Aorta (tissue), 5 donors: Measurements from ENCODE around the gene UGT1A3. TPM values are rescaled to one million over a fixed set of nuclear protein-coding genes. Genes with fewer than 3 reads are reported as not detected.

Source experiments
- ATAC-seq: fragments of 200-7000 bp; cut with Tn5 transposase; one replicate; pipeline ENCODE4 v1.9.1; 2022; ENCODE audit warnings: moderate library complexity; ENCODE audit not compliant: low FRiP score
- DNase-seq, 2 donors: peaks; one replicate each; pipeline ENCODE4 v3.0.0-alpha.2; 2020
- H3K27ac ChIP-seq, 2 donors: one replicate each; pipeline ENCODE4 v1.5.1; 2013; ENCODE audit warnings: low read length in 2 of 2, mild to moderate bottlenecking in 2 of 2, moderate library complexity in 2 of 2, control low read depth in 1 of 2, inconsistent platforms in 1 of 2, low read depth in 1 of 2
- H3K27me3 ChIP-seq, 2 donors: one replicate each; pipeline ENCODE4 v1.6.1; 2013; ENCODE audit warnings: control low read depth in 1 of 2, low read length in 1 of 2, mild to moderate bottlenecking in 1 of 2, moderate library complexity in 1 of 2; ENCODE audit not compliant: insufficient read depth in 2 of 2, control insufficient read depth in 1 of 2
- H3K36me3 ChIP-seq, 2 donors: one replicate each; pipeline ENCODE4 v1.6.1; 2013; ENCODE audit warnings: control low read depth in 1 of 2, low read length in 1 of 2, mild to moderate bottlenecking in 1 of 2; ENCODE audit not compliant: insufficient read depth in 2 of 2, control insufficient read depth in 1 of 2
- H3K4me1 ChIP-seq, 2 donors: one replicate each; pipeline ENCODE4 v1.6.1; 2013; ENCODE audit warnings: low read length in 2 of 2, control low read depth in 1 of 2, mild to moderate bottlenecking in 1 of 2, moderate library complexity in 1 of 2; ENCODE audit not compliant: insufficient read depth in 2 of 2, control insufficient read depth in 1 of 2
- H3K4me3 ChIP-seq, 2 donors: one replicate each; pipeline ENCODE4 v1.5.1; 2013; ENCODE audit warnings: low read length in 2 of 2, control low read depth in 1 of 2, mild to moderate bottlenecking in 1 of 2
- H3K9me3 ChIP-seq: one replicate; pipeline ENCODE4 v1.6.1; 2013; ENCODE audit warnings: mild to moderate bottlenecking, low read length; ENCODE audit not compliant: control insufficient read depth
- WGBS, 2 donors: extraction: QIAGEN DNeasy Blood & Tissue Kit; methylation state at CpG; one replicate each; pipeline ENCODE4 v1.1.7; 2013; 5-methylcytosine and 5-hydroxymethylcytosine counted together
- intact Hi-C, 2 donors: fragments of 100-400 bp; cut with DNase I; formaldehyde crosslinking; loops; one replicate each; pipeline versions ENCODE4 v1.14.2 to v1.15.0; 2022
- polyA plus RNA-seq, 2 donors: library from polyadenylated mRNA; stranded (reverse); fragments of 200-250 nt; gene quantifications; one replicate each; pipeline ENCODE4 v1.2.3, GENCODE V29; 2013
- total RNA-seq, 2 donors: library from RNA; stranded (reverse); fragmentation: NEBNext Ultra II Directional; extraction: Animal tissue kit (Norgen Biotek cat#: 25700); gene quantifications; one replicate each; pipeline ENCODE4 v1.2.1, GENCODE V29; 2021
- donor health status: healthy with polysubstance abuse.
- donor health status: Bipolar disorder and iron deficiency.
- donor health status: DM: no; HTN: no; CAD: no.
- donor health status: DM: no; HTN: no; CAD: no.
- donor health status: DM: yes; HTN: yes; CAD: no.

Gene UGT1A3
- total and polyA plus RNA-seq, 4 donors = not detected

- Histone ChIP-seq H3K4me3 (no peak overlapping the region), H3K27ac (no peak overlapping the region), H3K27me3 (no peaks in the 10 kb centered on the region), H3K36me3 (no peaks in the 10 kb centered on the region), H3K4me1 (no peaks in the 10 kb centered on the region), H3K9me3 (no peaks in the 10 kb centered on the region)
- no peak for ATAC-seq
- WGBS, 2 donors = 75 to 79% methylated on average over 17 of the region's 17 CpGs
- intact Hi-C loops = no loop called here
- DNase-seq = peak in 1 of 2 donors; percentile 33
Measured at GRCh38 chr2:233794128-233794658, 65.4 kb downstream of the UGT1A3 start.

GRCh38 chr2:233795735-233796171 is 66.9 kb downstream of the UGT1A3 start:
- Histone ChIP-seq H3K9me3 (no peaks in the 10 kb centered on the region), H3K36me3 (no peaks in the 10 kb centered on the region), H3K4me1 (no peaks in the 10 kb centered on the region), H3K27ac (no peak overlapping the region), H3K4me3 (no peak overlapping the region), H3K27me3 (no peaks in the 10 kb centered on the region)
- DNase-seq = no peak
- no peak for ATAC-seq
- 89 to 93% methylated on average over 13 of the region's 13 CpGs for WGBS, 2 donors
- intact Hi-C loops = no loop called here

DNA sequence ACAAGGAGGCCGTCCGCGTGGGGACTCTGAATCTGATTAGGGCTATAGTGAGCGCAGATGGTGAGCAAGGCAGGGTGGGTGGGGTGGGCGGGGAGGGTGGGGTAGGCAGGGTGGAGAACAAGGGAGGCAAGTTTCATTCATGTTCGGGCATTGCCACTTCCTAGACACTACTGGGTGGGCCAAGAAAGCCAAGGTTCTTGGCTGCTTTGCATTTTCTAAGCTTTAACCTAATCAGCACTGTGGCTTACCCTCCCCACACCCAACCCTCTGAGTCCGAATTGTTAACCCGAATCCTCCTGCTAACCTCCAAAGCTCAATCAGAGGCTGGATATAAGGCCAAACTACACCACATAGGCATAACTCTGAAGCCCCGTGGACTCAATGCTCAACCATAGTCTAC is 67.4 kb downstream of the UGT1A3 start:
- intact Hi-C loops = no loop called here
- 86 to 88% methylated on average over 9 of the region's 9 CpGs for WGBS, 2 donors
- DNase-seq = no peak

GRCh38 chr2:233798335-233799086 is 69.7 kb downstream of the UGT1A3 start:
- Histone ChIP-seq H3K4me3 (no peak overlapping the region), H3K4me1 (no peaks in the 10 kb centered on the region), H3K27me3 (no peaks in the 10 kb centered on the region), H3K27ac (no peak overlapping the region), H3K36me3 (no peaks in the 10 kb centered on the region), H3K9me3 (no peaks in the 10 kb centered on the region)
- 80 to 83% methylated on average over 14 of the region's 14 CpGs for WGBS, 2 donors
- DNase-seq (peak in 1 of 2 donors; percentile 43), ATAC-seq (no peak)
- intact Hi-C loops = no loop called here

More for the DNA sequence above, 67.4 kb downstream of the UGT1A3 start:
- Histone ChIP-seq H3K4me1 (no peaks in the 10 kb centered on the region), H3K9me3 (no peaks in the 10 kb centered on the region), H3K36me3 (no peaks in the 10 kb centered on the region), H3K27me3 (no peaks in the 10 kb centered on the region), H3K4me3 (no peak overlapping the region), H3K27ac (no peak overlapping the region)
- no peak for ATAC-seq

GRCh38 chr2:233799087-233799665 is 70.3 kb downstream of the UGT1A3 start:
- no peaks in the 10 kb centered on the region for H3K27me3 ChIP-seq
- no peaks in the 10 kb centered on the region for H3K36me3 ChIP-seq
- H3K4me1 ChIP-seq = no peaks in the 10 kb centered on the region
- no peak overlapping the region for H3K4me3 ChIP-seq
- intact Hi-C loops = no loop called here
- ATAC-seq = no peak
- H3K9me3 ChIP-seq = no peaks in the 10 kb centered on the region
- 60% methylated on average over 7 of the region's 7 CpGs for WGBS, 2 donors
- H3K27ac ChIP-seq = no peak overlapping the region
- DNase-seq = peak in 1 of 2 donors; percentile 34

- DNase-seq = no peak
- Histone ChIP-seq H3K4me3 (no peak overlapping the region), H3K4me1 (no peaks in the 10 kb centered on the region), H3K27ac (no peak overlapping the region), H3K36me3 (no peaks in the 10 kb centered on the region), H3K27me3 (no peaks in the 10 kb centered on the region), H3K9me3 (no peaks in the 10 kb centered on the region)
- no peak for ATAC-seq
- WGBS, 2 donors = 53 to 85% methylated on average over 5 of the region's 5 CpGs
- intact Hi-C loops = no loop called here
Measured at GRCh38 chr2:233799716-233800115, 70.9 kb downstream of the UGT1A3 start.

DNA sequence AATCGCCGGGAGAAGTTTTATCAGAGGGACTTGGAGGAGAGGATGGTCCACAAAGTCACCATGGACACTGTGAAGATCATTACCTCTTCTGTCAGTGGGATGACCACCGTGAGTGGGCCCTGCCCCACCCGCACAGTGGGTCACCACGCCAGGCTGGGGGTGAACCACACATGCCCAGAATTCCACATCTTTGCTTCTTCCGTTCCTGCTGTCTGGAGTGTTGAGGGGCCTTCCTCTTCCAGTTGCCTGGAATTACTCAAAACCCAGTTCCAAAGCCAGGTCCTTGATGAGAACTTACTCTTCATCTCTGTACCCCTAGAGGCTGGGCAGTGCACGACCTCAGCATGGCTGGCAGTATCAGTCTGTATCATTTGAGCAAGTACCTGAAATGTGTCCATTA is 71.4 kb downstream of the UGT1A3 start:
- H3K4me1 ChIP-seq = no peaks in the 10 kb centered on the region
- H3K4me3 ChIP-seq = no peak overlapping the region
- H3K36me3 ChIP-seq = no peaks in the 10 kb centered on the region
- intact Hi-C loops = no loop called here
- no peak overlapping the region for H3K27ac ChIP-seq
- 77 to 79% methylated on average over 7 of the region's 7 CpGs for WGBS, 2 donors
- H3K27me3 ChIP-seq = no peaks in the 10 kb centered on the region
- DNase-seq (peak in 1 of 2 donors; percentile 25), ATAC-seq (no peak)
- no peaks in the 10 kb centered on the region for H3K9me3 ChIP-seq

DNA sequence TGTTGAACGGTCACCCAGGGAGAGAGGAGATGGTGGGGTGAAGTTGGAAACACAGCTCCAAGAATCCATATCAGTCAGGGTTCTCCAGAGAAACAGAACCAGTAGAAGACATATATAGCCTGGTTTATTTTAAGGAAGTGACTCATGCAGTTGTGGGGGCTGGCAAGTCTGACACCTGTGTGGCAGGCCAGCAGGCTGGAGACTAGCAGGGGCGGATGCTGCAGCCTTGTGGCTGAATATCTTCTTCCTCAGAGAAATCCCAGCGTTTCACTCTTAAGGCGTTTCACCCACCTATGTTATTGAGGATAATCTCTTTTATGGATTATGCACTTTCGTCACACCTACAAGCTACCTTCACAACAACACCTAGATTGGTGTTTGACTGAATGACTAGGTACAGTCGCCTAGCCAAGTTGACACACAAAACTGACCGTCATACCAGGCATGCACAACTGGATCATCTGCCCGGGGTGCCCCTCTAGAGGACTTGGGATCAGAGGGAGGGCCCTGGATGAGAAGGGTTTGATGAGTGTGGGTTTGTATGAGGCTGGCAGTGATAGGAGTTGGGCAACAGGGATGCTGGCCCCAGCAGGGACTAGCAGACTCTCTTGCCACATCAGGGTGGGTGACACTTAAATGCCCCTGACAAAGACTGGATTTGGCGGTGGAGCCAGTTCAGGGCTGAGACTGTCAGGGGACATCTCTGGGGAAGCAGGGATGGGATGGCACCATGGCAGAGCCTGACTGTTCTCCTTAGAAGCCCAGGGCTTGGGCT is 72.7 kb downstream of the UGT1A3 start:
- H3K36me3 ChIP-seq = no peaks in the 10 kb centered on the region
- H3K4me1 ChIP-seq = no peaks in the 10 kb centered on the region
- WGBS, 2 donors = 73 to 75% methylated on average over 9 of the region's 9 CpGs
- DNase-seq (no peak), ATAC-seq (no peak)
- intact Hi-C loops = no loop called here
- no peaks in the 10 kb centered on the region for H3K9me3 ChIP-seq
- no peak overlapping the region for H3K27ac ChIP-seq
- H3K27me3 ChIP-seq = no peaks in the 10 kb centered on the region
- H3K4me3 ChIP-seq = no peak overlapping the region
